ENCODE data around the gene OPRM1. TPM values are rescaled to one million over a fixed set of nuclear protein-coding genes. Genes with fewer than 3 reads are reported as not detected.

The OPRM1 gene
- polyA plus RNA-seq, 1 experiment: not detected

DNA sequence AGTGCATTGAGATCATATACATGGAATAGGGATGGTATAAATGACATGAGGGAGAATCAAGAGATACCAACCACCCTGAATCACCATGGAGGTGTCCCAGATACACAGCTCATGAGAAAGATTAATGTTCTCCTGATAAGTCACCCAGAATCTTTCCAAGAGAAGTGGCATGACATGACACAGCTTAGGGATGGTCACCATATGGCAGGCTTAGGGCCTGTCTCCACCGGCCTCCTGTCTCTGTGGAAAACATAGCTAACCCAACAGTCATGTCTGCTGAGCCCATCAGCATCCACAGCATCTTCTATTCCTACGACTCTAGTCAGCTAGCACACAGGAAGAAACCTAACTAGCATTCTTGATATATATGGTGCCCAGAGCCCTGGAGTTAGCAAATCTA, 184.3 kb downstream of the OPRM1 start:
- Histone ChIP-seq H3K27ac (ENCODE audit: low read depth, low read length) (no peak overlapping the region), H3K9me3 (ENCODE audit: control insufficient read depth, insufficient read depth, low read length) (no peaks in the 10 kb centered on the region), H3K4me3 (ENCODE audit: low read depth, low read length) (no peak overlapping the region), H3K27me3 (ENCODE audit: control insufficient read depth, insufficient read depth, low read length) (peaks cover 8% of the 10 kb centered on the region)
- DNase-seq (ENCODE audit: low read depth, low spot score): no peak
- ChIA-PET POLR2A (no interaction called here), CTCF (interaction anchor here (1.2 kb wide), 1 partner anchor 582 kb away, joined by 3 read pairs; no protein-coding TSS in a partner anchor)
- TF ChIP-seq, protein P1, sequence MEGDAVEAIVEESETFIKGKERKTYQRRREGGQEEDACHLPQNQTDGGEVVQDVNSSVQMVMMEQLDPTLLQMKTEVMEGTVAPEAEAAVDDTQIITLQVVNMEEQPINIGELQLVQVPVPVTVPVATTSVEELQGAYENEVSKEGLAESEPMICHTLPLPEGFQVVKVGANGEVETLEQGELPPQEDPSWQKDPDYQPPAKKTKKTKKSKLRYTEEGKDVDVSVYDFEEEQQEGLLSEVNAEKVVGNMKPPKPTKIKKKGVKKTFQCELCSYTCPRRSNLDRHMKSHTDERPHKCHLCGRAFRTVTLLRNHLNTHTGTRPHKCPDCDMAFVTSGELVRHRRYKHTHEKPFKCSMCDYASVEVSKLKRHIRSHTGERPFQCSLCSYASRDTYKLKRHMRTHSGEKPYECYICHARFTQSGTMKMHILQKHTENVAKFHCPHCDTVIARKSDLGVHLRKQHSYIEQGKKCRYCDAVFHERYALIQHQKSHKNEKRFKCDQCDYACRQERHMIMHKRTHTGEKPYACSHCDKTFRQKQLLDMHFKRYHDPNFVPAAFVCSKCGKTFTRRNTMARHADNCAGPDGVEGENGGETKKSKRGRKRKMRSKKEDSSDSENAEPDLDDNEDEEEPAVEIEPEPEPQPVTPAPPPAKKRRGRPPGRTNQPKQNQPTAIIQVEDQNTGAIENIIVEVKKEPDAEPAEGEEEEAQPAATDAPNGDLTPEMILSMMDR (IDR thresholded peaks at IDR 0.05; ENCODE audit: low read depth, low read length): no peak

DNA sequence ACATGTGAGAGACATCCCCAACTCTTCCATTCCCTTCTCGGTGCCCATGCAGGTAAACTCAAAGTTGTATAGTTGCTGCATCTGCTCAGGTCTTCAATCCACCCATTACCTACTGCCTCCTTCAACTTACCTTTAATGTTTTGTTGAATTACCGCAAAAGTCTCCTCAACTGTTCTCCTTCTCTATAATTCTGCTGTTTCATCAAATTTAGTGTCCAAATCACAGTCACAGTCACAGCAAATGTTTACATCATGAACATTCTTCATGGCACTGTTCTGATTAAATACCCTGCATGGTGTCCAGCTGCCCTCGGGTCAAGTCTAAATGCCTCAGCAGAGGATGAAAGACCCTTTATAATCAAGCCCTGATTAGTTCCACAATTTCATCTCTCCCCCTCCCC, 187.4 kb downstream of the OPRM1 start:
- H3K27ac ChIP-seq (ENCODE audit: low read depth, low read length): no peak overlapping the region
- no peak overlapping the region for H3K4me3 ChIP-seq (ENCODE audit: low read depth, low read length)
- ChIA-PET CTCF (no interaction called here), POLR2A (no interaction called here)
- H3K27me3 ChIP-seq (ENCODE audit: control insufficient read depth, insufficient read depth, low read length): peaks cover 9% of the 10 kb centered on the region
- no peak for DNase-seq (ENCODE audit: low read depth, low spot score)
- TF ChIP-seq, protein P1 (IDR thresholded peaks at IDR 0.05; ENCODE audit: low read depth, low read length): no peak
- no peaks in the 10 kb centered on the region for H3K9me3 ChIP-seq (ENCODE audit: control insufficient read depth, insufficient read depth, low read length)

DNA sequence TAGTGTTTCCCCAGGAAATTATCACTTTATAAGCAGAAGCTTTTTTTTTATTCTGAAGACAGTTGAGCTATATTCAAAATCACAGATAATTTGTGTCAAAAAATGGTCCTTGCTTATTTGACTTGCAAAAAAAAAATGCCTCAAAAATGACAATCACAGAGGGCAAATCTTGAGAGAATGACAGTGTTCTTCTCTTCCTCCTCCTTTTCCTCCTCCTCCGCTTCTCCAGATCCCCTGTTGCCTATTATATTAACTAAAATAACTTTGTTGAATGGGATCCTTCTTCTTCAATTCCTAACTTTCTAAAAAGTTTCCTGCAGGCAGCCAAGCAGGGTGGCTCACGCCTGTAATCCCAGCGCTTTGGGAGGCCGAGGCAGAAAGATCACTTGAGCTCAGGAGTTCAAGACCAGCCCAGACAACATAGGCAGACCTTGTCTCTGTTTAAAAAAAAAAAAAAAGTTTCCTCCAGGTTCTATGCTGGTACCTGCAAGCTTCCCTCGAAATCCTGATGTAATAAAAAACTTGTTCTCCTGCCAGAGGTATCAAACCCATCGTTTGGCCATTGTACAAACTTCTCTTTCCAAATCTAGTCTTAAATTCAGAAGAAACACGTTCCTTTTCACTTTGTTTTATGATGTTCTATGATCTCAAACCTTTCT, 189.0 kb downstream of the OPRM1 start:
- no peaks in the 10 kb centered on the region for H3K9me3 ChIP-seq (ENCODE audit: control insufficient read depth, insufficient read depth, low read length)
- H3K27ac ChIP-seq (ENCODE audit: low read depth, low read length): no peak overlapping the region
- no peak overlapping the region for H3K4me3 ChIP-seq (ENCODE audit: low read depth, low read length)
- ChIA-PET POLR2A (no interaction called here), CTCF (no interaction called here)
- H3K27me3 ChIP-seq (ENCODE audit: control insufficient read depth, insufficient read depth, low read length): peaks cover 6% of the 10 kb centered on the region
- DNase-seq (ENCODE audit: low read depth, low spot score): no peak
- TF ChIP-seq, protein P1 (IDR thresholded peaks at IDR 0.05; ENCODE audit: low read depth, low read length): no peak

DNA sequence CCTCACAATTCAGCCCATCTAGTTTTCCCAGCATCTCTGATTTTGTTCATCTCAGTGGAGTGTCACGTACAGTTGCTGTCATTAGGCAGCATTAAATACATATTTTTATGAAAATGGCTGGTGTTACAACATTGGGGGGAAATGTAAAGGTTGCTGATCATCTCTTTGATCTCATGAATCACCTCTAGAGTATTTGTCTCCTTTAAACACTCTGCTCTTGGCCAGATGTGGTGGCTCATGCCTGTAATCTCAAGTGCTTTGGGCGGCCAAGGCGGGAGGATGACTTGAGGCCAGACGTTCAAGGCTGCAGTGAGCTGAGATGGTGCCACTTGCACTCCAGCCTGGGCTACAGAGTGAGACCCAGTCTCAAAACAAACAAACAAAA, 189.5 kb downstream of the OPRM1 start:
- no peak for DNase-seq (ENCODE audit: low read depth, low spot score)
- Histone ChIP-seq H3K27ac (ENCODE audit: low read depth, low read length) (no peak overlapping the region), H3K4me3 (ENCODE audit: low read depth, low read length) (no peak overlapping the region), H3K27me3 (ENCODE audit: control insufficient read depth, insufficient read depth, low read length) (peaks cover 2% of the 10 kb centered on the region), H3K9me3 (ENCODE audit: control insufficient read depth, insufficient read depth, low read length) (no peaks in the 10 kb centered on the region)
- TF ChIP-seq, protein P1 (IDR thresholded peaks at IDR 0.05; ENCODE audit: low read depth, low read length): no peak
- POLR2A ChIA-PET: no interaction called here
- CTCF ChIA-PET: no interaction called here

DNA sequence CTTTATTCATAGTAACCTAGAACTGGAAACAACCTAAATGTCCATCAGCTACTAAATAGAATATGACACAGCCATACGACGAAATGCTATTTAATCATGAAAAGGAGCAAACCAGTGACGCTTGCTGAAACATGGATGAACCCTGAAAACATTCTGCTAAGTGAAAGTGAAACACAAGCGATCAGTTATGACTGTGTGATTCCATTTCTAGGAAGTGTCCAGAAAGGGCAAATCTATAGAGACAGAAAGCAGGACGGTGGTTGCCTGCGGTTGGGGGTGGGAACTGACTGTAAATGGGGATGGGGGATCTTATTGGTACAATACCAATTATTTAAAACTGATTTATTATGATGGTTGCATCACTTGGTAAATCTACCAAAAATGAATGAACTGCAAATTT, 190.7 kb downstream of the OPRM1 start:
- H3K9me3 ChIP-seq (ENCODE audit: control insufficient read depth, insufficient read depth, low read length): no peaks in the 10 kb centered on the region
- no peak for DNase-seq (ENCODE audit: low read depth, low spot score)
- H3K27ac ChIP-seq (ENCODE audit: low read depth, low read length): no peak overlapping the region
- POLR2A ChIA-PET: no interaction called here
- no peak overlapping the region for H3K4me3 ChIP-seq (ENCODE audit: low read depth, low read length)
- peaks cover 2% of the 10 kb centered on the region for H3K27me3 ChIP-seq (ENCODE audit: control insufficient read depth, insufficient read depth, low read length)
- CTCF ChIA-PET: no interaction called here
- TF ChIP-seq, protein P1 (IDR thresholded peaks at IDR 0.05; ENCODE audit: low read depth, low read length): no peak

All from AG04450 (cell line).